H1 (cell line): ENCODE measurements around the gene CD300E.
A peak's percentile ranks its signal among the peaks of the same experiment; 100 is the strongest.

Experiments
- CREB1 ChIP-seq: IDR thresholded peaks from 2 replicates; pipeline ENCODE4 v1.6.1; 2012; ENCODE audit warnings: inconsistent platforms
- CTCF ChIP-seq, 3 experiments: IDR thresholded peaks; 1 replicate in 2 of 3; 2 replicates in 1 of 3; pipeline versions ENCODE4 v1.5.1 to v1.6.1; 2011; ENCODE audit warnings: low read length in 3 of 3, mild to moderate bottlenecking in 3 of 3, inconsistent platforms in 2 of 3, low read depth in 1 of 3, moderate library complexity in 1 of 3; ENCODE audit not compliant: insufficient read depth in 1 of 3; ENCODE audit errors: control extremely low read depth in 1 of 3
- EZH2 ChIP-seq: fragments of 200-600 bp; sonication (generic); IDR thresholded peaks from 2 replicates; pipeline ENCODE4 v1.7.1; 2012; ENCODE audit warnings: low read depth, mild to moderate bottlenecking, moderate library complexity, low read length, inconsistent platforms; ENCODE audit not compliant: severe bottlenecking
- GABPA ChIP-seq: IDR thresholded peaks from 2 replicates; pipeline ENCODE4 v1.6.1; 2011; ENCODE audit warnings: mild to moderate bottlenecking, low read length, moderate library complexity, borderline replicate concordance; ENCODE audit not compliant: insufficient read depth
- POLR2A ChIP-seq, 2 experiments: IDR thresholded peaks; 1 replicate in 1 of 2; 2 replicates in 1 of 2; pipeline ENCODE4 v1.6.1; 2011; ENCODE audit warnings: low read depth in 2 of 2, low read length in 2 of 2, mild to moderate bottlenecking in 2 of 2; ENCODE audit errors: control extremely low read depth in 1 of 2
- RAD21 ChIP-seq, 2 experiments: IDR thresholded peaks in 1 of 2; conservative IDR thresholded peaks in 1 of 2; 2 replicates each; pipeline ENCODE4 v1.6.1; 2011; ENCODE audit warnings: low read depth in 2 of 2, low read length in 2 of 2, improper control_type of control experiment in 1 of 2, inconsistent platforms in 1 of 2, mild to moderate bottlenecking in 1 of 2, moderate library complexity in 1 of 2
- TAF1 ChIP-seq: IDR thresholded peaks from 2 replicates; pipeline ENCODE4 v1.6.1; 2011; ENCODE audit warnings: mild to moderate bottlenecking, low read depth, low read length
- TF ChIP-seq, protein P1 (sequence below): IDR thresholded peaks from 2 replicates; pipeline ENCODE4 v1.6.1; 2011; ENCODE audit warnings: low read length, improper control_type of control experiment

DNA sequence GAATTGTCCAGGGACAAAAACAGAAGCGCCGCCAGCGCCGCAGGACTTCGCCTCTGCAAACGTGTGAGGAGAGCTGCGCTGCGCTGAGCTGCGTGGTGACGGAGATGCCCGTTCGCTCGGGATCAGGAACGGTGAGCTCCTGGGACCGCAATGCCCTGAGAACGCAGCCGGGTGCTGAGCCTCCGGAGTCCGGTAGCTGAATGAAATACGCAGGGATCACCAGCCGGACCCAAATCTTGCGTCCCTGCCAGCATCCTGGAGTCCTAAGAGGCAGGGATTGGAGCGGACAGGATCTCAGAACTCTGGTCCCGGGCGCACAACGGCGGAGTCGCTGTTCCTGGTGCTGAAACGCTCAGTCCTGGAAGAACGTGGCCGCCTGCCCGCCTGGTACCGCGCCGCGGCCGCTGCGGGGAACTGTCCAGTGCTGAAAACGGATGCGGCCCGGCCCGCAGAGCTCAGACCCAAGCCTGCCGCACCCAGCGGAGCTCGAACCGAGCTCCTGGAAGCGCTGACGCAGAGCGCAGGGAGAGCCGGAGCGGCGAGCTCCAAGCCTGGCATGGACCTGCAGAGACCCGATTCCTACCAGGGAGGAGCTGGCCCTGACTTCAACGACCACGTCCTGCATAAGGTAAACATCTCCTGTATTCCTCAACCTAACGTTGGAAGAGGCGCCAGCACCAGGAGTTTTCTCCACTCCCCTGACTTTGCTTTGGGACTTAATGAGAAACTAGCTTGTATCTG is 47.7 kb upstream of the CD300E start:
- TF ChIP-seq POLR2A (IDR thresholded peaks at IDR 0.05; ENCODE audit: control extremely low read depth in 1 of 2, low read depth in 2 of 2, low read length in 2 of 2) (no peak), TAF1 (no peak), CTCF (IDR thresholded peaks at IDR 0.05; ENCODE audit: control extremely low read depth in 1 of 3, insufficient read depth in 1 of 3, low read depth in 1 of 3, low read length in 3 of 3) (no peak), EZH2 (no peak), CREB1 (peak; percentile 75), GABPA (peak; percentile 82; the same call in 1 of the 2 replicates), RAD21 (IDR thresholded peaks at IDR 0.05 in 1 of 2, conservative IDR thresholded peaks at IDR 0.05 in 1 of 2; ENCODE audit: low read depth in 2 of 2, low read length in 2 of 2) (no peak; a peak in 1 of 4 replicates)
- TF ChIP-seq, protein P1, sequence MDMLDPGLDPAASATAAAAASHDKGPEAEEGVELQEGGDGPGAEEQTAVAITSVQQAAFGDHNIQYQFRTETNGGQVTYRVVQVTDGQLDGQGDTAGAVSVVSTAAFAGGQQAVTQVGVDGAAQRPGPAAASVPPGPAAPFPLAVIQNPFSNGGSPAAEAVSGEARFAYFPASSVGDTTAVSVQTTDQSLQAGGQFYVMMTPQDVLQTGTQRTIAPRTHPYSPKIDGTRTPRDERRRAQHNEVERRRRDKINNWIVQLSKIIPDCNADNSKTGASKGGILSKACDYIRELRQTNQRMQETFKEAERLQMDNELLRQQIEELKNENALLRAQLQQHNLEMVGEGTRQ: peak; percentile 67; the same call in 1 of the 2 replicates
